Left forelimb (tissue), 1 donor: Measurements from ENCODE around the gene FHAD1.

Experiments used
- DNase-seq: peaks from one replicate; pipeline ENCODE4 v3.0.0-alpha.2; 2018; ENCODE audit warnings: low spot score

The FHAD1 gene

GRCh38 chr1:15326691-15327588 is 79.9 kb downstream of the FHAD1 start:
- DNase-seq: no peak

GRCh38 chr1:15328351-15329103 is 81.5 kb downstream of the FHAD1 start:
- DNase-seq: peak; percentile 85

- no peak for DNase-seq
Observed at GRCh38 chr1:15329104-15329820, 82.2 kb downstream of the FHAD1 start.

- DNase-seq: no peak
Observed at GRCh38 chr1:15330028-15330427, 83.0 kb downstream of the FHAD1 start.

- DNase-seq: no peak
Observed at GRCh38 chr1:15331180-15331579, 84.2 kb downstream of the FHAD1 start.

GRCh38 chr1:15331734-15332133 is 84.7 kb downstream of the FHAD1 start:
- DNase-seq: no peak

- DNase-seq: no peak
Observed at GRCh38 chr1:15332525-15332924, 85.5 kb downstream of the FHAD1 start.

GRCh38 chr1:15332952-15333715 is 86.1 kb downstream of the FHAD1 start:
- no peak for DNase-seq

- no peak for DNase-seq
Observed at GRCh38 chr1:15334995-15335394, 88.0 kb downstream of the FHAD1 start.

- no peak for DNase-seq
Observed at GRCh38 chr1:15336866-15337265, 89.8 kb downstream of the FHAD1 start.

- DNase-seq: no peak
Observed at GRCh38 chr1:15337656-15338402, 90.8 kb downstream of the FHAD1 start.

GRCh38 chr1:15339570-15339969 is 92.5 kb downstream of the FHAD1 start:
- DNase-seq: no peak

- DNase-seq: no peak
Observed at GRCh38 chr1:15341228-15341627, 94.2 kb downstream of the FHAD1 start.

- no peak for DNase-seq
Observed at GRCh38 chr1:15341634-15342407, 94.8 kb downstream of the FHAD1 start.

GRCh38 chr1:15342408-15342967 is 95.5 kb downstream of the FHAD1 start:
- no peak for DNase-seq

- no peak for DNase-seq
Observed at GRCh38 chr1:15343099-15343498, 96.1 kb downstream of the FHAD1 start.

GRCh38 chr1:15343729-15344128 is 96.7 kb downstream of the FHAD1 start:
- DNase-seq: no peak

- DNase-seq: no peak
Observed at GRCh38 chr1:15344380-15344779, 97.4 kb downstream of the FHAD1 start.

- no peak for DNase-seq
Observed at GRCh38 chr1:15344800-15345704, 98.0 kb downstream of the FHAD1 start.
